WTC11 (cell line): Measurements from ENCODE around the gene PTPRH. TPM values are rescaled to one million over a fixed set of nuclear protein-coding genes. Genes with fewer than 3 reads are reported as not detected.

Source experiments
- ATAC-seq: fragments of 200-7000 bp; cut with Tn5 transposase; 2 replicates; pipeline ENCODE4 v1.10.0; 2021; ENCODE audit warnings: mild to moderate bottlenecking, moderate library complexity
- CTCF ChIA-PET: fragments of 300-600 bp; sonication (Branson Sonifier 250); formaldehyde crosslinking; loops from one replicate; lab custom pipeline; 2021; ENCODE audit warnings: antibody characterized with exemption; lab: Charles Lee
- POLR2A ChIA-PET: fragments of 350-600 bp; sonication (Branson Sonifier 250); formaldehyde crosslinking; loops from one replicate; lab custom pipeline; 2021; ENCODE audit warnings: antibody characterized with exemption; lab: Charles Lee
- DNase-seq: peaks from one replicate; pipeline ENCODE4 v3.0.0; 2021; ENCODE audit warnings: low spot score
- H3K27ac Mint-ChIP-seq: 2 replicates; pipeline ENCODE4 v1.8.0; 2021; ENCODE audit warnings: mixed read lengths
- H3K27me3 Mint-ChIP-seq: 2 replicates; pipeline ENCODE4 v1.8.0; 2021; ENCODE audit warnings: low read depth, mild to moderate bottlenecking, moderate library complexity, mixed read lengths
- H3K36me3 Mint-ChIP-seq: 2 replicates; pipeline ENCODE4 v1.8.0; 2021; ENCODE audit warnings: mixed read lengths
- H3K4me1 Mint-ChIP-seq: 2 replicates; pipeline ENCODE4 v1.8.0; 2022; ENCODE audit warnings: mixed read lengths
- H3K4me3 Mint-ChIP-seq: 2 replicates; pipeline ENCODE4 v1.8.0; 2021; ENCODE audit warnings: mild to moderate bottlenecking, moderate library complexity, mixed read lengths
- H3K9me3 Mint-ChIP-seq: 2 replicates; pipeline ENCODE4 v1.8.0; 2021; ENCODE audit warnings: mixed read lengths
- ATF1 ChIP-seq: sonication (generic); formaldehyde crosslinking; IDR thresholded peaks from 2 replicates; pipeline ENCODE4 v1.8.1; 2023; ENCODE audit warnings: mild to moderate bottlenecking, moderate library complexity, missing genetic modification reagents
- CBFB ChIP-seq: sonication (generic); formaldehyde crosslinking; IDR thresholded peaks from 2 replicates; pipeline ENCODE4 v1.8.1; 2022; ENCODE audit warnings: mild to moderate bottlenecking, low read depth, missing genetic modification reagents
- CDX4 ChIP-seq: fragments of 250-450 bp; sonication (Bioruptor Pico); IDR thresholded peaks from 2 replicates; pipeline ENCODE4 v1.9.0; 2021; ENCODE audit warnings: moderate library complexity, mild to moderate bottlenecking, inconsistent platforms, borderline replicate concordance
- E2F4 ChIP-seq: sonication (generic); formaldehyde crosslinking; IDR thresholded peaks from 2 replicates; pipeline ENCODE4 v1.8.1; 2022; ENCODE audit warnings: low read depth, mild to moderate bottlenecking, moderate library complexity, missing genetic modification reagents, borderline replicate concordance
- ELF4 ChIP-seq: sonication (generic); formaldehyde crosslinking; IDR thresholded peaks from 2 replicates; pipeline ENCODE4 v1.8.1; 2022; ENCODE audit warnings: low read depth, mild to moderate bottlenecking, moderate library complexity, missing genetic modification reagents
- EMX1 ChIP-seq: fragments of 250-450 bp; sonication (Bioruptor Pico); IDR thresholded peaks from 2 replicates; pipeline ENCODE4 v1.8.0; 2021; ENCODE audit warnings: mild to moderate bottlenecking
- FOXK1 ChIP-seq: sonication (generic); formaldehyde crosslinking; IDR thresholded peaks from 2 replicates; pipeline ENCODE4 v1.8.0; 2022; ENCODE audit warnings: mild to moderate bottlenecking, moderate library complexity, missing genetic modification reagents
- GRHL2 ChIP-seq: fragments of 250-450 bp; sonication (Bioruptor Pico); IDR thresholded peaks from 2 replicates; pipeline ENCODE4 v1.8.0; 2022; ENCODE audit warnings: mild to moderate bottlenecking, moderate library complexity; ENCODE audit not compliant: insufficient replicate concordance, severe bottlenecking
- GTF2I ChIP-seq: fragments of 250-450 bp; sonication (Bioruptor Pico); conservative IDR thresholded peaks from 2 replicates; pipeline ENCODE4 v1.4.0; 2021; ENCODE audit warnings: mild to moderate bottlenecking
- HMGA2 ChIP-seq: fragments of 250-450 bp; sonication (Bioruptor Pico); IDR thresholded peaks from 2 replicates; pipeline ENCODE4 v1.4.0; 2021; ENCODE audit warnings: mild to moderate bottlenecking, moderate library complexity
- MYBL2 ChIP-seq: sonication (generic); formaldehyde crosslinking; IDR thresholded peaks from 2 replicates; pipeline ENCODE4 v1.8.1; 2023; ENCODE audit warnings: mild to moderate bottlenecking, moderate library complexity, missing genetic modification reagents
- NFE2L1 ChIP-seq: sonication (generic); formaldehyde crosslinking; IDR thresholded peaks from 2 replicates; pipeline ENCODE4 v1.8.1; 2023; ENCODE audit warnings: missing genetic modification reagents
- OVOL2 ChIP-seq: fragments of 250-450 bp; sonication (Bioruptor Pico); IDR thresholded peaks from 2 replicates; pipeline ENCODE4 v1.9.0; 2021; ENCODE audit warnings: mild to moderate bottlenecking, borderline replicate concordance
- SOX15 ChIP-seq: fragments of 250-450 bp; sonication (Bioruptor Pico); IDR thresholded peaks from 2 replicates; pipeline ENCODE4 v1.9.0; 2021; ENCODE audit warnings: mild to moderate bottlenecking
- TCF7 ChIP-seq: sonication (generic); formaldehyde crosslinking; IDR thresholded peaks from 2 replicates; pipeline ENCODE4 v1.8.0; 2022; ENCODE audit warnings: mild to moderate bottlenecking, low read depth, missing genetic modification reagents, moderate library complexity
- ZBTB21 ChIP-seq: sonication (generic); formaldehyde crosslinking; IDR thresholded peaks from 2 replicates; pipeline ENCODE4 v1.8.1; 2023; ENCODE audit warnings: mild to moderate bottlenecking, missing genetic modification reagents, borderline replicate concordance
- ZNF423 ChIP-seq: fragments of 250-450 bp; sonication (Bioruptor Pico); IDR thresholded peaks from 2 replicates; pipeline ENCODE4 v2.1.2; 2022; ENCODE audit warnings: mild to moderate bottlenecking, moderate library complexity
- total RNA-seq: library from RNA; stranded (reverse); gene quantifications from 3 replicates; pipeline ENCODE4 v1.2.3, GENCODE V29; 2021
- TF ChIP-seq, protein P1 (sequence below): sonication (generic); formaldehyde crosslinking; IDR thresholded peaks from 2 replicates; pipeline ENCODE4 v1.8.1; 2023; ENCODE audit warnings: mild to moderate bottlenecking, missing genetic modification reagents, moderate library complexity
- TF ChIP-seq, protein P2 (sequence below): sonication (generic); formaldehyde crosslinking; IDR thresholded peaks from 2 replicates; pipeline ENCODE4 v1.8.1; 2023; ENCODE audit warnings: mild to moderate bottlenecking, missing genetic modification reagents
- TF ChIP-seq, protein P3 (sequence below): sonication (generic); formaldehyde crosslinking; IDR thresholded peaks from 2 replicates; pipeline ENCODE4 v1.8.0; 2022; ENCODE audit warnings: mild to moderate bottlenecking, missing genetic modification reagents
- TF ChIP-seq, protein P4 (sequence below): fragments of 250-450 bp; sonication (Bioruptor Pico); IDR thresholded peaks from 2 replicates; pipeline ENCODE4 v2.1.2; 2022; ENCODE audit warnings: mild to moderate bottlenecking, moderate library complexity

The PTPRH gene
- total RNA-seq, 1 experiment from 2014 or later, result 0.63 TPM

- Mint-ChIP-seq H3K27me3 (peaks cover 54% of the 10 kb centered on the region), H3K4me1 (peaks cover 31% of the 10 kb centered on the region), H3K4me3 (no peak overlapping the region), H3K36me3 (peaks cover 27% of the 10 kb centered on the region), H3K27ac (no peak overlapping the region), H3K9me3 (peaks cover 18% of the 10 kb centered on the region)
- no peak for ATAC-seq
- ChIA-PET CTCF (interaction anchor here (0.9 to 1.0 kb wide), 2 partner anchors 8 to 14 kb away, joined by 4 to 6 read pairs; partner anchors contain the start of gene DNAAF3), POLR2A (no interaction called here)
- DNase-seq, result no peak
- no peak for TF ChIP-seq CDX4 (CRISPR knock-in tag)
- TF ChIP-seq ZNF423, result no peak
- no peak for TF ChIP-seq OVOL2 (CRISPR knock-in tag)
- TF ChIP-seq GTF2I, result no peak
- no peak for TF ChIP-seq TCF7 (CRISPR knock-in tag)
- TF ChIP-seq EMX1, result no peak
- no peak for TF ChIP-seq SOX15 (CRISPR knock-in tag)
- TF ChIP-seq E2F4 (CRISPR knock-in tag), result no peak
- TF ChIP-seq, protein P1, sequence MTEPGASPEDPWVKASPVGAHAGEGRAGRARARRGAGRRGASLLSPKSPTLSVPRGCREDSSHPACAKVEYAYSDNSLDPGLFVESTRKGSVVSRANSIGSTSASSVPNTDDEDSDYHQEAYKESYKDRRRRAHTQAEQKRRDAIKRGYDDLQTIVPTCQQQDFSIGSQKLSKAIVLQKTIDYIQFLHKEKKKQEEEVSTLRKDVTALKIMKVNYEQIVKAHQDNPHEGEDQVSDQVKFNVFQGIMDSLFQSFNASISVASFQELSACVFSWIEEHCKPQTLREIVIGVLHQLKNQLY (CRISPR knock-in tag), result no peak
- TF ChIP-seq, protein P2, sequence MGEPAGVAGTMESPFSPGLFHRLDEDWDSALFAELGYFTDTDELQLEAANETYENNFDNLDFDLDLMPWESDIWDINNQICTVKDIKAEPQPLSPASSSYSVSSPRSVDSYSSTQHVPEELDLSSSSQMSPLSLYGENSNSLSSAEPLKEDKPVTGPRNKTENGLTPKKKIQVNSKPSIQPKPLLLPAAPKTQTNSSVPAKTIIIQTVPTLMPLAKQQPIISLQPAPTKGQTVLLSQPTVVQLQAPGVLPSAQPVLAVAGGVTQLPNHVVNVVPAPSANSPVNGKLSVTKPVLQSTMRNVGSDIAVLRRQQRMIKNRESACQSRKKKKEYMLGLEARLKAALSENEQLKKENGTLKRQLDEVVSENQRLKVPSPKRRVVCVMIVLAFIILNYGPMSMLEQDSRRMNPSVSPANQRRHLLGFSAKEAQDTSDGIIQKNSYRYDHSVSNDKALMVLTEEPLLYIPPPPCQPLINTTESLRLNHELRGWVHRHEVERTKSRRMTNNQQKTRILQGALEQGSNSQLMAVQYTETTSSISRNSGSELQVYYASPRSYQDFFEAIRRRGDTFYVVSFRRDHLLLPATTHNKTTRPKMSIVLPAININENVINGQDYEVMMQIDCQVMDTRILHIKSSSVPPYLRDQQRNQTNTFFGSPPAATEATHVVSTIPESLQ (CRISPR knock-in tag), result no peak
- TF ChIP-seq, protein P3, sequence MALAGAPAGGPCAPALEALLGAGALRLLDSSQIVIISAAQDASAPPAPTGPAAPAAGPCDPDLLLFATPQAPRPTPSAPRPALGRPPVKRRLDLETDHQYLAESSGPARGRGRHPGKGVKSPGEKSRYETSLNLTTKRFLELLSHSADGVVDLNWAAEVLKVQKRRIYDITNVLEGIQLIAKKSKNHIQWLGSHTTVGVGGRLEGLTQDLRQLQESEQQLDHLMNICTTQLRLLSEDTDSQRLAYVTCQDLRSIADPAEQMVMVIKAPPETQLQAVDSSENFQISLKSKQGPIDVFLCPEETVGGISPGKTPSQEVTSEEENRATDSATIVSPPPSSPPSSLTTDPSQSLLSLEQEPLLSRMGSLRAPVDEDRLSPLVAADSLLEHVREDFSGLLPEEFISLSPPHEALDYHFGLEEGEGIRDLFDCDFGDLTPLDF (CRISPR knock-in tag), result no peak
- no peak for TF ChIP-seq HMGA2 (CRISPR knock-in tag)
Measured at GRCh38 chr19:55152017-55152416, 57.3 kb downstream of the PTPRH start.

GRCh38 chr19:55149078-55150003 lies 60.0 kb downstream of the PTPRH start, which contains the start of gene TNNT1:
Gene TNNT1, minus strand, starts transcription at chr19:55149206. Its CDS starts 2,049 bp downstream, at chr19:55147157.
- TF ChIP-seq FOXK1 (CRISPR knock-in tag), result no peak
- no peak for TF ChIP-seq ATF1 (CRISPR knock-in tag)
- TF ChIP-seq MYBL2 (CRISPR knock-in tag), result no peak
- TF ChIP-seq ZNF423, result no peak
- TF ChIP-seq ZBTB21 (CRISPR knock-in tag), result no peak
- no peak for TF ChIP-seq CBFB (CRISPR knock-in tag)
- TF ChIP-seq, protein P4, sequence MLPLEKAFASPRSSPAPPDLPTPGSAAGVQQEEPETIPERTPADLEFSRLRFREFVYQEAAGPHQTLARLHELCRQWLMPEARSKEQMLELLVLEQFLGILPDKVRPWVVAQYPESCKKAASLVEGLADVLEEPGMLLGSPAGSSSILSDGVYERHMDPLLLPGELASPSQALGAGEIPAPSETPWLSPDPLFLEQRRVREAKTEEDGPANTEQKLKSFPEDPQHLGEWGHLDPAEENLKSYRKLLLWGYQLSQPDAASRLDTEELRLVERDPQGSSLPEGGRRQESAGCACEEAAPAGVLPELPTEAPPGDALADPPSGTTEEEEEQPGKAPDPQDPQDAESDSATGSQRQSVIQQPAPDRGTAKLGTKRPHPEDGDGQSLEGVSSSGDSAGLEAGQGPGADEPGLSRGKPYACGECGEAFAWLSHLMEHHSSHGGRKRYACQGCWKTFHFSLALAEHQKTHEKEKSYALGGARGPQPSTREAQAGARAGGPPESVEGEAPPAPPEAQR (CRISPR knock-in tag), result no peak
- TF ChIP-seq GRHL2 (CRISPR knock-in tag), result no peak
- TF ChIP-seq NFE2L1 (CRISPR knock-in tag), result no peak
- no peak for TF ChIP-seq SOX15 (CRISPR knock-in tag)
- TF ChIP-seq, protein P3 (CRISPR knock-in tag), result no peak
- TF ChIP-seq ELF4, result no peak
- TF ChIP-seq, all 79 proteins: peak for 0
- POLR2A ChIA-PET, result interaction anchor here (1.0 kb wide), 1 partner anchor 11 kb away, joined by 4 read pairs; no protein-coding TSS in a partner anchor
- Mint-ChIP-seq H3K27me3 (peaks cover 38% of the 10 kb centered on the region), H3K27ac (peak within 1 kb of the TSS; percentile 84), H3K36me3 (peaks cover 28% of the 10 kb centered on the region), H3K9me3 (peaks cover 17% of the 10 kb centered on the region), H3K4me1 (peaks cover 38% of the 10 kb centered on the region), H3K4me3 (peak within 1 kb of the TSS; percentile 70)
- CTCF ChIA-PET, result interaction anchor here (0.6 to 1.6 kb wide), 8 partner anchors 9 to 318 kb away, joined by 3 to 17 read pairs (median 6); partner anchors contain the start of gene DNAAF3
- peak; percentile 67 for DNase-seq
- ATAC-seq, result peak; percentile 25
